ENCODE data around the gene CAPNS1. TPM values are rescaled to one million over a fixed set of nuclear protein-coding genes. Genes with fewer than 3 reads are reported as not detected.
"Not testable (repeated sequence)": the region's sequence is repeated elsewhere in the genome, so short reads cannot be mapped to it uniquely, and the experiment has no call there.

The CAPNS1 gene
- total RNA-seq, 2 experiments from 2014 or later, result 301 to 307 TPM

- Mint-ChIP-seq H3K36me3 (ENCODE audit: low read depth) (peaks cover 2% of the 10 kb centered on the region), H3K4me1 (ENCODE audit: low read depth) (no peaks in the 10 kb centered on the region), H3K27me3 (ENCODE audit: low read depth) (no peaks in the 10 kb centered on the region), H3K4me3 (no peak overlapping the region), H3K9me3 (no peaks in the 10 kb centered on the region), H3K27ac (no peak overlapping the region)
- no peak for DNase-seq
- intact Hi-C loops (cut with micrococcal nuclease), result no loop called here
- CTCF ChIA-PET, result no interaction called here
Measured at GRCh38 chr19:36160821-36161596, 21.1 kb downstream of the CAPNS1 start.

GRCh38 chr19:36163813-36164212 lies 23.9 kb downstream of the CAPNS1 start:
- no peaks in the 10 kb centered on the region for H3K9me3 Mint-ChIP-seq
- intact Hi-C loops (cut with micrococcal nuclease), result no loop called here
- no peak overlapping the region for H3K27ac Mint-ChIP-seq
- no peaks in the 10 kb centered on the region for H3K27me3 Mint-ChIP-seq (ENCODE audit: low read depth)
- no peaks in the 10 kb centered on the region for H3K4me1 Mint-ChIP-seq (ENCODE audit: low read depth)
- no peak overlapping the region for H3K4me3 Mint-ChIP-seq
- CTCF ChIA-PET, result interaction anchor here (1.2 kb wide), 1 partner anchor 36 kb away, joined by 3 read pairs; no protein-coding TSS in a partner anchor
- DNase-seq, result no peak
- peaks cover 2% of the 10 kb centered on the region for H3K36me3 Mint-ChIP-seq (ENCODE audit: low read depth)

GRCh38 chr19:36169084-36169760 lies 29.4 kb downstream of the CAPNS1 start:
- Mint-ChIP-seq H3K27ac (no peak overlapping the region), H3K4me3 (no peak overlapping the region), H3K36me3 (ENCODE audit: low read depth) (no peaks in the 10 kb centered on the region), H3K9me3 (no peaks in the 10 kb centered on the region), H3K4me1 (ENCODE audit: low read depth) (peaks cover 4% of the 10 kb centered on the region), H3K27me3 (ENCODE audit: low read depth) (no peaks in the 10 kb centered on the region)
- CTCF ChIA-PET, result interaction anchor here (0.6 to 5.3 kb wide), 10 partner anchors 11 to 223 kb away, joined by 3 to 71 read pairs (median 4); partner anchors contain the start of genes CAPNS1 and COX7A1
- no peak for DNase-seq
- intact Hi-C loops (cut with micrococcal nuclease), result no loop called here

- H3K9me3 Mint-ChIP-seq, result no peaks in the 10 kb centered on the region
- no peak overlapping the region for H3K27ac Mint-ChIP-seq
- no peaks in the 10 kb centered on the region for H3K36me3 Mint-ChIP-seq (ENCODE audit: low read depth)
- H3K27me3 Mint-ChIP-seq (ENCODE audit: low read depth), result no peaks in the 10 kb centered on the region
- CTCF ChIA-PET, result interaction anchor here (4.0 kb wide), 1 partner anchor 44 kb away, joined by 32 read pairs; no protein-coding TSS in a partner anchor
- H3K4me3 Mint-ChIP-seq, result no peak overlapping the region
- intact Hi-C loops (cut with micrococcal nuclease), result loop anchor here (10.0 kb wide), 1 partner anchor 288 kb away; no protein-coding TSS in a partner anchor
- peaks cover 4% of the 10 kb centered on the region for H3K4me1 Mint-ChIP-seq (ENCODE audit: low read depth)
- DNase-seq, result no peak
Measured at GRCh38 chr19:36172852-36173251, 33.0 kb downstream of the CAPNS1 start.

- not testable (repeated sequence) for H3K27me3 Mint-ChIP-seq (ENCODE audit: low read depth); H3K27ac Mint-ChIP-seq; DNase-seq; H3K4me3 Mint-ChIP-seq; H3K36me3 Mint-ChIP-seq (ENCODE audit: low read depth); H3K4me1 Mint-ChIP-seq (ENCODE audit: low read depth); H3K9me3 Mint-ChIP-seq
- intact Hi-C loops (cut with micrococcal nuclease), result loop anchor here (10.0 kb wide), 1 partner anchor 289 kb away; no protein-coding TSS in a partner anchor
- CTCF ChIA-PET, result interaction anchor here (0.6 to 4.0 kb wide), 2 partner anchors 45 to 1315 kb away, joined by 3 to 32 read pairs; no protein-coding TSS in a partner anchor
Measured at GRCh38 chr19:36173846-36174245, 34.0 kb downstream of the CAPNS1 start.

GRCh38 chr19:36179077-36179476 lies 39.2 kb downstream of the CAPNS1 start:
- not testable (repeated sequence) for H3K27ac Mint-ChIP-seq; H3K36me3 Mint-ChIP-seq (ENCODE audit: low read depth); H3K9me3 Mint-ChIP-seq; H3K27me3 Mint-ChIP-seq (ENCODE audit: low read depth); H3K4me3 Mint-ChIP-seq; DNase-seq; H3K4me1 Mint-ChIP-seq (ENCODE audit: low read depth)
- intact Hi-C loops (cut with micrococcal nuclease), result loop anchor here (10.0 kb wide), 1 partner anchor 294 kb away; no protein-coding TSS in a partner anchor
- CTCF ChIA-PET, result interaction anchor here (0.6 to 1.2 kb wide), 3 partner anchors 51 to 112 kb away, joined by 3 read pairs; no protein-coding TSS in a partner anchor

GRCh38 chr19:36182612-36183244 lies 42.9 kb downstream of the CAPNS1 start:
- no peaks in the 10 kb centered on the region for H3K9me3 Mint-ChIP-seq
- no peak overlapping the region for H3K4me3 Mint-ChIP-seq
- H3K4me1 Mint-ChIP-seq (ENCODE audit: low read depth), result no peaks in the 10 kb centered on the region
- intact Hi-C loops (cut with micrococcal nuclease), result no loop called here
- CTCF ChIA-PET, result no interaction called here
- DNase-seq, result no peak
- no peak overlapping the region for H3K27ac Mint-ChIP-seq
- no peaks in the 10 kb centered on the region for H3K27me3 Mint-ChIP-seq (ENCODE audit: low read depth)
- H3K36me3 Mint-ChIP-seq (ENCODE audit: low read depth), result peaks cover 7% of the 10 kb centered on the region

- Mint-ChIP-seq H3K4me3 (no peak overlapping the region), H3K27ac (no peak overlapping the region), H3K4me1 (ENCODE audit: low read depth) (no peaks in the 10 kb centered on the region), H3K9me3 (no peaks in the 10 kb centered on the region), H3K27me3 (ENCODE audit: low read depth) (no peaks in the 10 kb centered on the region), H3K36me3 (ENCODE audit: low read depth) (peaks cover 7% of the 10 kb centered on the region)
- CTCF ChIA-PET, result interaction anchor here (0.7 kb wide), 1 partner anchor 14 kb away, joined by 3 read pairs; no protein-coding TSS in a partner anchor
- intact Hi-C loops (cut with micrococcal nuclease), result no loop called here
- no peak for DNase-seq
Measured at GRCh38 chr19:36183245-36183628, 43.4 kb downstream of the CAPNS1 start.

- peaks cover 12% of the 10 kb centered on the region for H3K36me3 Mint-ChIP-seq (ENCODE audit: low read depth)
- H3K4me1 Mint-ChIP-seq (ENCODE audit: low read depth); H3K27ac Mint-ChIP-seq; CTCF ChIA-PET; H3K9me3 Mint-ChIP-seq; H3K4me3 Mint-ChIP-seq; intact Hi-C loops (cut with micrococcal nuclease); DNase-seq; H3K27me3 Mint-ChIP-seq (ENCODE audit: low read depth): not testable (repeated sequence)
Measured at GRCh38 chr19:36186722-36187121, 46.9 kb downstream of the CAPNS1 start.

- DNase-seq, result no peak
- CTCF ChIA-PET, result interaction anchor here (0.6 to 1.2 kb wide), 2 partner anchors 45 to 59 kb away, joined by 3 read pairs; no protein-coding TSS in a partner anchor
- H3K36me3 Mint-ChIP-seq (ENCODE audit: low read depth), result peaks cover 7% of the 10 kb centered on the region
- intact Hi-C loops (cut with micrococcal nuclease), result no loop called here
- H3K9me3 Mint-ChIP-seq, result no peaks in the 10 kb centered on the region
- no peaks in the 10 kb centered on the region for H3K4me1 Mint-ChIP-seq (ENCODE audit: low read depth)
- H3K27me3 Mint-ChIP-seq (ENCODE audit: low read depth), result no peaks in the 10 kb centered on the region
- no peak overlapping the region for H3K27ac Mint-ChIP-seq
- no peak overlapping the region for H3K4me3 Mint-ChIP-seq
Measured at GRCh38 chr19:36196249-36196648, 56.4 kb downstream of the CAPNS1 start.

GRCh38 chr19:36198119-36198518 lies 58.3 kb downstream of the CAPNS1 start:
- CTCF ChIA-PET, result no interaction called here
- H3K9me3 Mint-ChIP-seq, result no peaks in the 10 kb centered on the region

More at GRCh38 chr19:36198119-36198518, 58.3 kb downstream of the CAPNS1 start:
- intact Hi-C loops (cut with micrococcal nuclease), result no loop called here
- H3K4me3 Mint-ChIP-seq, result no peak overlapping the region
- H3K27ac Mint-ChIP-seq, result no peak overlapping the region
- no peaks in the 10 kb centered on the region for H3K4me1 Mint-ChIP-seq (ENCODE audit: low read depth)
- peaks cover 4% of the 10 kb centered on the region for H3K36me3 Mint-ChIP-seq (ENCODE audit: low read depth)
- no peak for DNase-seq
- H3K27me3 Mint-ChIP-seq (ENCODE audit: low read depth), result no peaks in the 10 kb centered on the region

Measured in activated naive CD4-positive, alpha-beta T cell treated with anti-CD3 and anti-CD28 coated beads for 36 hours (primary cell).